ENCODE measurements around the gene PNRC2.
"Not testable (repeated sequence)": the region's sequence is repeated elsewhere in the genome, so short reads cannot be mapped to it uniquely, and the experiment has no call there.

PNRC2 gene

DNA sequence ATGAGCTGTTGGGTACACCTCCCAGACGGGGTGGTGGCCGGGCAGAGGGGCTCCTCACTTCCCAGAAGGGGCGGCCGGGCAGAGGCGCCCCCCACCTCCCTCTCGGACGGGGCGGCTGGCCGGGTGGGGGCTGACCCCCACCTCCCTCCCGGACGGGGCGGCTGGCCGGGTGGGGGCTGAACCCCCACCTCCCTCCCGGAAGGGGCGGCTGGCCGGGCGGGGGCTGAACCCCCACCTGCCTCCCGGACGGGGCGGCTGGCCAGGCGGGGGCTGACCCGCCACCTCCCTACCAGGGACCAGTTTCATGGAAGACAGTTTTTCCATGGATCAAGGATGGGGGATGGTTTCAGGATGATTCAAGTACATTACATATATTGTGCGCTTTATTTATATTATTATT, 27.4 kb downstream of the PNRC2 start:
- H3K27ac ChIP-seq (ENCODE audit: extremely low read depth, low read depth, low read length); H3K9me3 ChIP-seq (ENCODE audit: control insufficient read depth, insufficient read depth, low read depth, low read length); H3K36me3 ChIP-seq (ENCODE audit: control insufficient read depth in 2 of 2, insufficient read depth in 1 of 2, low read length in 2 of 2); POLR2A ChIA-PET; H3K4me3 ChIP-seq (ENCODE audit: low read depth, low read length); H3K4me1 ChIP-seq (ENCODE audit: control insufficient read depth, insufficient read depth, low read length): not testable (repeated sequence)
- CTCF ChIA-PET = interaction anchor here (0.8 to 1.3 kb wide), 2 partner anchors 17 to 32 kb away, joined by 3 read pairs; no protein-coding TSS in a partner anchor

GRCh38 chr1:23989263-23989662, 29.6 kb downstream of the PNRC2 start:
- ChIA-PET CTCF (interaction anchor here (0.6 to 1.0 kb wide), 5 partner anchors 12 to 694 kb away, joined by 3 to 5 read pairs (median 3); no protein-coding TSS in a partner anchor), POLR2A (interaction anchor here (0.9 to 1.0 kb wide), 2 partner anchors 15 to 30 kb away, joined by 3 read pairs; no protein-coding TSS in a partner anchor)
- Histone ChIP-seq H3K9me3 (ENCODE audit: control insufficient read depth, insufficient read depth, low read depth, low read length) (no peaks in the 10 kb centered on the region), H3K27ac (ENCODE audit: extremely low read depth, low read depth, low read length) (no peak overlapping the region), H3K4me1 (ENCODE audit: control insufficient read depth, insufficient read depth, low read length) (peaks cover 5% of the 10 kb centered on the region), H3K4me3 (ENCODE audit: low read depth, low read length) (no peak overlapping the region), H3K36me3 (ENCODE audit: control insufficient read depth in 2 of 2, insufficient read depth in 1 of 2, low read length in 2 of 2) (no peaks in the 10 kb centered on the region)
- TF ChIP-seq EGR2 (tag by site-specific recombination; IDR thresholded peaks at IDR 0.05; ENCODE audit: low read depth) = peak; percentile 51; the same call in 1 of the 2 replicates
- TF ChIP-seq ZFHX2 (tag by site-specific recombination; conservative IDR thresholded peaks at IDR 0.05) = peak; percentile 34; the same call in 1 of the 2 replicates
- TF ChIP-seq, protein P1, sequence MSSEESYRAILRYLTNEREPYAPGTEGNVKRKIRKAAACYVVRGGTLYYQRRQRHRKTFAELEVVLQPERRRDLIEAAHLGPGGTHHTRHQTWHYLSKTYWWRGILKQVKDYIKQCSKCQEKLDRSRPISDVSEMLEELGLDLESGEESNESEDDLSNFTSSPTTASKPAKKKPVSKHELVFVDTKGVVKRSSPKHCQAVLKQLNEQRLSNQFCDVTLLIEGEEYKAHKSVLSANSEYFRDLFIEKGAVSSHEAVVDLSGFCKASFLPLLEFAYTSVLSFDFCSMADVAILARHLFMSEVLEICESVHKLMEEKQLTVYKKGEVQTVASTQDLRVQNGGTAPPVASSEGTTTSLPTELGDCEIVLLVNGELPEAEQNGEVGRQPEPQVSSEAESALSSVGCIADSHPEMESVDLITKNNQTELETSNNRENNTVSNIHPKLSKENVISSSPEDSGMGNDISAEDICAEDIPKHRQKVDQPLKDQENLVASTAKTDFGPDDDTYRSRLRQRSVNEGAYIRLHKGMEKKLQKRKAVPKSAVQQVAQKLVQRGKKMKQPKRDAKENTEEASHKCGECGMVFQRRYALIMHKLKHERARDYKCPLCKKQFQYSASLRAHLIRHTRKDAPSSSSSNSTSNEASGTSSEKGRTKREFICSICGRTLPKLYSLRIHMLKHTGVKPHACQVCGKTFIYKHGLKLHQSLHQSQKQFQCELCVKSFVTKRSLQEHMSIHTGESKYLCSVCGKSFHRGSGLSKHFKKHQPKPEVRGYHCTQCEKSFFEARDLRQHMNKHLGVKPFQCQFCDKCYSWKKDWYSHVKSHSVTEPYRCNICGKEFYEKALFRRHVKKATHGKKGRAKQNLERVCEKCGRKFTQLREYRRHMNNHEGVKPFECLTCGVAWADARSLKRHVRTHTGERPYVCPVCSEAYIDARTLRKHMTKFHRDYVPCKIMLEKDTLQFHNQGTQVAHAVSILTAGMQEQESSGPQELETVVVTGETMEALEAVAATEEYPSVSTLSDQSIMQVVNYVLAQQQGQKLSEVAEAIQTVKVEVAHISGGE (tag by site-specific recombination; conservative IDR thresholded peaks at IDR 0.05; ENCODE audit: low read depth) = no peak
- TF ChIP-seq ZNF664 (tag by site-specific recombination; IDR thresholded peaks at IDR 0.05) = no peak

GRCh38 chr1:23992011-23992410, 32.4 kb downstream of the PNRC2 start:
- H3K4me3 ChIP-seq (ENCODE audit: low read depth, low read length); CTCF ChIA-PET; H3K4me1 ChIP-seq (ENCODE audit: control insufficient read depth, insufficient read depth, low read length); H3K36me3 ChIP-seq (ENCODE audit: control insufficient read depth in 2 of 2, insufficient read depth in 1 of 2, low read length in 2 of 2); H3K9me3 ChIP-seq (ENCODE audit: control insufficient read depth, insufficient read depth, low read depth, low read length); POLR2A ChIA-PET; H3K27ac ChIP-seq (ENCODE audit: extremely low read depth, low read depth, low read length): not testable (repeated sequence)
- TF ChIP-seq ZNF664 (tag by site-specific recombination; IDR thresholded peaks at IDR 0.05) = peak; percentile 63; the same call in 1 of the 2 replicates

DNA sequence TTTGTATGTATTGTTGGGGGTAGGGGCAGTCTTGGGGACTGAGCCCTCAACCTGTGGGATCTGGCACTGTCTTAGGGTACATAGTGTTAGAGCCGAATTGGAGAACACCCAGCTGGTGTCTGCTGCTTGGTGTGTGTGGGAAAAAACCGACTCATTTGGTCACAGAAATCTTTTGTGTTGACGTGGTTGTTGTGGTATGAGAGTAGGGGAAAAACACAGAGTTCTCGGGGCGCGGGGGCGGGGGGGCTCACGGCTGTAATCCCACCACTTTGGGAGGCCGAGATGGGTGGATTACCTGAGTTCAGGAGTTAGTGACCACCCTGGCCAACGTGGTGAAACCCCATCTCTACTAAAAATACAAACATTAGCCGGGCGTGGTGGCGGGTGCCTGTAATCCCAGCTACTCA, 35.8 kb downstream of the PNRC2 start:
- no peaks in the 10 kb centered on the region for H3K36me3 ChIP-seq (ENCODE audit: control insufficient read depth in 2 of 2, insufficient read depth in 1 of 2, low read length in 2 of 2)
- H3K9me3 ChIP-seq (ENCODE audit: control insufficient read depth, insufficient read depth, low read depth, low read length) = no peaks in the 10 kb centered on the region
- TF ChIP-seq ZNF624 (tag by site-specific recombination; IDR thresholded peaks at IDR 0.05) (no peak), GLI2 (tag by site-specific recombination; IDR thresholded peaks at IDR 0.05; ENCODE audit: borderline replicate concordance, low read depth) (no peak), SALL2 (tag by site-specific recombination; IDR thresholded peaks at IDR 0.05; ENCODE audit: borderline replicate concordance) (no peak), MEIS1 (CRISPR knock-in tag; IDR thresholded peaks at IDR 0.05; ENCODE audit: borderline replicate concordance) (no peak), ZNF747 (tag by site-specific recombination; IDR thresholded peaks at IDR 0.05) (no peak), ZNF266 (tag by site-specific recombination; IDR thresholded peaks at IDR 0.05; ENCODE audit: low read depth) (no peak)
- TF ChIP-seq, protein P2, sequence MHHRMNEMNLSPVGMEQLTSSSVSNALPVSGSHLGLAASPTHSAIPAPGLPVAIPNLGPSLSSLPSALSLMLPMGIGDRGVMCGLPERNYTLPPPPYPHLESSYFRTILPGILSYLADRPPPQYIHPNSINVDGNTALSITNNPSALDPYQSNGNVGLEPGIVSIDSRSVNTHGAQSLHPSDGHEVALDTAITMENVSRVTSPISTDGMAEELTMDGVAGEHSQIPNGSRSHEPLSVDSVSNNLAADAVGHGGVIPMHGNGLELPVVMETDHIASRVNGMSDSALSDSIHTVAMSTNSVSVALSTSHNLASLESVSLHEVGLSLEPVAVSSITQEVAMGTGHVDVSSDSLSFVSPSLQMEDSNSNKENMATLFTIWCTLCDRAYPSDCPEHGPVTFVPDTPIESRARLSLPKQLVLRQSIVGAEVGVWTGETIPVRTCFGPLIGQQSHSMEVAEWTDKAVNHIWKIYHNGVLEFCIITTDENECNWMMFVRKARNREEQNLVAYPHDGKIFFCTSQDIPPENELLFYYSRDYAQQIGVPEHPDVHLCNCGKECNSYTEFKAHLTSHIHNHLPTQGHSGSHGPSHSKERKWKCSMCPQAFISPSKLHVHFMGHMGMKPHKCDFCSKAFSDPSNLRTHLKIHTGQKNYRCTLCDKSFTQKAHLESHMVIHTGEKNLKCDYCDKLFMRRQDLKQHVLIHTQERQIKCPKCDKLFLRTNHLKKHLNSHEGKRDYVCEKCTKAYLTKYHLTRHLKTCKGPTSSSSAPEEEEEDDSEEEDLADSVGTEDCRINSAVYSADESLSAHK (tag by site-specific recombination; IDR thresholded peaks at IDR 0.05) = no peak
- no peaks in the 10 kb centered on the region for H3K4me1 ChIP-seq (ENCODE audit: control insufficient read depth, insufficient read depth, low read length)
- H3K27ac ChIP-seq (ENCODE audit: extremely low read depth, low read depth, low read length) = no peak overlapping the region
- H3K4me3 ChIP-seq (ENCODE audit: low read depth, low read length) = no peak overlapping the region
- ChIA-PET POLR2A (interaction anchor here (0.6 kb wide), 1 partner anchor 437 kb away, joined by 4 read pairs; no protein-coding TSS in a partner anchor), CTCF (no interaction called here)
